Astrocyte (in vitro differentiated cells and primary cell): ENCODE measurements around the gene PPP1R1A. TPM values are rescaled to one million over a fixed set of nuclear protein-coding genes. Genes with fewer than 3 reads are reported as not detected.

ENCODE experiments used
- DNase-seq: peaks from one replicate; pipeline ENCODE4 v3.0.0-alpha.2; 2010; ENCODE audit warnings: low read depth
- FAIRE-seq: peaks from 2 replicates; lab custom pipeline; 2011; peaks lifted over from hg19 to GRCh38; lab: Jason Lieb, UNC
- H2AFZ ChIP-seq: 2 replicates; pipeline ENCODE4 v1.6.0; 2012; ENCODE audit warnings: low read depth, low read length, inconsistent platforms
- H3K27ac ChIP-seq: 2 replicates; pipeline ENCODE4 v1.5.1; 2011; ENCODE audit warnings: low read depth, low read length, inconsistent platforms
- H3K27me3 ChIP-seq: 2 replicates; pipeline ENCODE4 v1.6.0; 2011; ENCODE audit warnings: low read length, inconsistent platforms; ENCODE audit not compliant: insufficient read depth
- H3K36me3 ChIP-seq: 2 replicates; pipeline ENCODE4 v1.5.1; 2011; ENCODE audit warnings: low read length, inconsistent platforms; ENCODE audit not compliant: insufficient read depth
- H3K4me1 ChIP-seq: 2 replicates; pipeline ENCODE4 v1.5.1; 2011; ENCODE audit warnings: low read length, inconsistent platforms; ENCODE audit not compliant: insufficient read depth
- H3K4me2 ChIP-seq: 2 replicates; pipeline ENCODE4 v1.6.0; 2012; ENCODE audit warnings: low read length, inconsistent platforms
- H3K4me3 ChIP-seq: 2 replicates; pipeline ENCODE4 v1.5.1; 2011; ENCODE audit warnings: low read depth, mild to moderate bottlenecking, low read length, inconsistent platforms; ENCODE audit not compliant: insufficient read depth
- H3K79me2 ChIP-seq: 2 replicates; pipeline ENCODE4 v1.6.0; 2012; ENCODE audit warnings: mild to moderate bottlenecking, low read length, inconsistent platforms; ENCODE audit not compliant: insufficient read depth
- H3K9ac ChIP-seq: 2 replicates; pipeline ENCODE4 v1.6.0; 2012; ENCODE audit warnings: mild to moderate bottlenecking, low read length, inconsistent platforms
- H3K9me3 ChIP-seq: 2 replicates; pipeline ENCODE4 v1.5.1; 2012; ENCODE audit warnings: low read depth, mild to moderate bottlenecking, low read length, inconsistent platforms; ENCODE audit not compliant: insufficient read depth
- H4K20me1 ChIP-seq: 2 replicates; pipeline ENCODE4 v1.6.0; 2012; ENCODE audit warnings: low read length, inconsistent platforms; ENCODE audit not compliant: insufficient read depth
- H3K27ac Mint-ChIP-seq: one replicate; pipeline ENCODE4 v1.8.0; 2021; ENCODE audit warnings: mild to moderate bottlenecking, mixed read lengths; ENCODE audit not compliant: unreplicated experiment
- H3K27me3 Mint-ChIP-seq: one replicate; pipeline ENCODE4 v1.8.0; 2021; ENCODE audit warnings: low read depth, mixed read lengths; ENCODE audit not compliant: unreplicated experiment
- H3K36me3 Mint-ChIP-seq: one replicate; pipeline ENCODE4 v1.8.0; 2021; ENCODE audit warnings: low read depth, mixed read lengths; ENCODE audit not compliant: unreplicated experiment
- H3K4me1 Mint-ChIP-seq: one replicate; pipeline ENCODE4 v1.8.0; 2021; ENCODE audit warnings: low read depth, mixed read lengths; ENCODE audit not compliant: unreplicated experiment
- H3K4me3 Mint-ChIP-seq: one replicate; pipeline ENCODE4 v1.8.0; 2021; ENCODE audit warnings: mild to moderate bottlenecking, moderate library complexity, mixed read lengths; ENCODE audit not compliant: unreplicated experiment
- H3K9me3 Mint-ChIP-seq: one replicate; pipeline ENCODE4 v1.8.0; 2021; ENCODE audit warnings: mild to moderate bottlenecking, mixed read lengths; ENCODE audit not compliant: unreplicated experiment
- CTCF ChIP-seq: IDR thresholded peaks from 2 replicates; pipeline ENCODE4 v1.5.1; 2011; ENCODE audit warnings: low read depth, mild to moderate bottlenecking, inconsistent platforms, low read length, moderate library complexity; ENCODE audit not compliant: insufficient read depth
- EZH2 ChIP-seq: IDR thresholded peaks from 2 replicates; pipeline ENCODE4 v1.6.1; 2012; ENCODE audit warnings: mild to moderate bottlenecking, low read length, inconsistent platforms; ENCODE audit not compliant: insufficient read depth
- total RNA-seq: library from RNA; stranded (reverse); gene quantifications from 2 replicates; pipeline ENCODE4 v1.2.1, GENCODE V29; 2021

PPP1R1A gene
- total RNA-seq, 1 donor from 2014 or later: 0.52 TPM

- DNase-seq (no peak), FAIRE-seq (no peak)
- Histone ChIP-seq H4K20me1 (no peaks in the 10 kb centered on the region), H3K4me2 (no peak overlapping the region), H3K9me3 (no peaks in the 10 kb centered on the region), H3K4me1 (no peaks in the 10 kb centered on the region), H3K9ac (no peak overlapping the region), H2AFZ (no peak overlapping the region), H3K36me3 (no peaks in the 10 kb centered on the region), H3K4me3 (no peak overlapping the region), H3K27ac (no peak overlapping the region), H3K27me3 (peaks cover 6% of the 10 kb centered on the region), H3K79me2 (no peaks in the 10 kb centered on the region)
- Mint-ChIP-seq H3K36me3 (peaks cover 3% of the 10 kb centered on the region), H3K9me3 (peaks cover 2% of the 10 kb centered on the region), H3K27me3 (peaks cover 51% of the 10 kb centered on the region), H3K27ac (no peak overlapping the region), H3K4me1 (peaks cover 12% of the 10 kb centered on the region), H3K4me3 (no peak overlapping the region)
- TF ChIP-seq EZH2 (no peak), CTCF (no peak)
These were observed 24.7 kb downstream of the PPP1R1A start for GRCh38 chr12:54563787-54564186.

- FAIRE-seq (no peak), DNase-seq (no peak)
- H3K27ac Mint-ChIP-seq: no peak overlapping the region
- Histone ChIP-seq H3K27ac (no peak overlapping the region), H3K4me3 (no peak overlapping the region), H3K9me3 (no peaks in the 10 kb centered on the region), H3K4me1 (no peaks in the 10 kb centered on the region), H2AFZ (no peak overlapping the region), H3K9ac (no peak overlapping the region), H3K27me3 (peaks cover 6% of the 10 kb centered on the region), H3K36me3 (no peaks in the 10 kb centered on the region), H4K20me1 (no peaks in the 10 kb centered on the region), H3K79me2 (no peaks in the 10 kb centered on the region), H3K4me2 (no peak overlapping the region)
- H3K36me3 Mint-ChIP-seq: peaks cover 3% of the 10 kb centered on the region
- no peak for TF ChIP-seq CTCF
- TF ChIP-seq EZH2: no peak
- peaks cover 2% of the 10 kb centered on the region for H3K9me3 Mint-ChIP-seq
- H3K27me3 Mint-ChIP-seq: peaks cover 51% of the 10 kb centered on the region
- H3K4me3 Mint-ChIP-seq: no peak overlapping the region
- H3K4me1 Mint-ChIP-seq: peaks cover 12% of the 10 kb centered on the region
These were observed 25.6 kb downstream of the PPP1R1A start for GRCh38 chr12:54562750-54563356.

GRCh38 chr12:54561164-54561563, 27.3 kb downstream of the PPP1R1A start:
- no peaks in the 10 kb centered on the region for H4K20me1 ChIP-seq
- H3K9me3 ChIP-seq: no peaks in the 10 kb centered on the region
- Mint-ChIP-seq H3K9me3 (peaks cover 2% of the 10 kb centered on the region), H3K27ac (no peak overlapping the region), H3K4me3 (no peak overlapping the region), H3K27me3 (peaks cover 49% of the 10 kb centered on the region), H3K4me1 (peaks cover 12% of the 10 kb centered on the region), H3K36me3 (peaks cover 3% of the 10 kb centered on the region)
- no peaks in the 10 kb centered on the region for H3K36me3 ChIP-seq
- peak overlapping the region; percentile 87 for H3K4me2 ChIP-seq
- FAIRE-seq: no peak
- H3K4me3 ChIP-seq: no peak overlapping the region
- H3K79me2 ChIP-seq: no peaks in the 10 kb centered on the region
- no peak for TF ChIP-seq EZH2
- TF ChIP-seq CTCF: no peak
- no peak for DNase-seq
- peak overlapping the region; percentile 83 for H2AFZ ChIP-seq
- H3K27ac ChIP-seq: no peak overlapping the region
- no peaks in the 10 kb centered on the region for H3K4me1 ChIP-seq
- no peak overlapping the region for H3K9ac ChIP-seq
- H3K27me3 ChIP-seq: peaks cover 6% of the 10 kb centered on the region
